Adipose tissue (tissue), 3 donors: ENCODE results near the gene FAM90A1. TPM values are rescaled to one million over a fixed set of nuclear protein-coding genes. Genes with fewer than 3 reads are reported as not detected.
"Not testable (repeated sequence)": the region's sequence is repeated elsewhere in the genome, so short reads cannot be mapped to it uniquely, and the experiment has no call there.

Source experiments
- H3K27ac ChIP-seq: one replicate; pipeline ENCODE4 v1.5.1; 2013; ENCODE audit warnings: low read depth, low read length
- WGBS, 3 donors: extraction: QIAGEN DNeasy Blood & Tissue Kit; methylation state at CpG; one replicate each; pipeline ENCODE4 v1.1.7; 2013; 5-methylcytosine and 5-hydroxymethylcytosine counted together
- polyA plus RNA-seq, 3 donors: library from polyadenylated mRNA; stranded (reverse); fragments of 200-250 nt; gene quantifications; one replicate each; pipeline ENCODE4 v1.2.3, GENCODE V29; 2013
- donor health status: healthy with polysubstance abuse.
- donor health status: Bipolar disorder and iron deficiency.
- donor health status: healthy.

The FAM90A1 gene
- polyA plus RNA-seq, 3 donors, result 0.09 to 0.59 TPM; not detected in 1

DNA sequence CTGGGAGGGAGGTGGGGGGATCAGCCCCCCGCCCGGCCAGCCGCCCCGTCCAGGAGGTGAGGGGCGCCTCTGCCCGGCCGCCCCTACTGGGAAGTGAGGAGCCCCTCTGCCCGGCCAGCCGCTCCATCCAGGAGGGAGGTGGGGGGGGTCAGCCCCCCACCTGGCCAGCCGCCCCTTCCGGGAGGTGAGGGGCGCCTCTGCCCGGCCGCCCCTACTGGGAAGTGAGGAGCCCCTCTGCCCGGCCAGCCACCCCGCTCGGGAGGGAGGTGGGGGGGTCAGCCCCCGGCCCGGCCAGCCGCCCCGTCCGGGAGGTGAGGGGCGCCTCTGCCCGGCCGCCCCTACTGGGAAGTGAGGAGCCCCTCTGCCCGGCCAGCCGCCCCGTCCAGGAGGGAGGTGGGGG, 43.2 kb downstream of the FAM90A1 start:
- WGBS, 3 donors, result 95 to 99% methylated on average over 13 to 18 of the region's 28 CpGs; no CpG with 5 or more reads in 1 of the 3 donors
- H3K27ac ChIP-seq, result not testable (repeated sequence)

- WGBS, 3 donors, result 97 to 99% (median 97%) methylated on average over 16 to 22 of the region's 23 CpGs
These were observed 44.1 kb downstream of the FAM90A1 start for GRCh38 chr12:8183346-8183745.

GRCh38 chr12:8182923-8183322, 44.5 kb downstream of the FAM90A1 start:
- not testable (repeated sequence) for H3K27ac ChIP-seq
- WGBS, 3 donors, result 97 to 99% (median 99%) methylated on average over 7 of the region's 7 CpGs

More at GRCh38 chr12:8183346-8183745, 44.1 kb downstream of the FAM90A1 start:
- not testable (repeated sequence) for H3K27ac ChIP-seq

DNA sequence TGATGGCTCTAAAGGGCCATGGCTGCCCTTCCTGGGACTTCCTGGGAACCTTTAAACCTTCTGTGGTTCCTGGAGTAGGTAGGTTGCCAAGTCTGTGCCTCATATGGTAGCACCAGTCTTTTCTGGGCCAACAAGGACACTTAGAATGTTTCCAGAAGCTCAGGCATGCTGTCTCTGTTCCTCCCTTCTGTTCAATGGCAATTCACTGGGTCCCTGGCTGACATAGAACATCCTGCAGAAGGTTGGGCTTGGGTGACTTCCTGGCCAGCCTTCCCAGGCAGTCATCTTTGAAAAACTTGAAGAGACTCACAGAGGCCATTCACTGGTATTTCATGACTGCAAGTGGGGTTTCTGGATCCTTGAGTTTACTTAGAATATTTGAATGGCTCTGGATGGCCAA, 46.1 kb downstream of the FAM90A1 start:
- H3K27ac ChIP-seq, result not testable (repeated sequence)

GRCh38 chr12:8179989-8180585, 47.3 kb downstream of the FAM90A1 start:
- not testable (repeated sequence) for H3K27ac ChIP-seq
- WGBS, 3 donors, result 0% methylated on average over 41 to 43 of the region's 43 CpGs

DNA sequence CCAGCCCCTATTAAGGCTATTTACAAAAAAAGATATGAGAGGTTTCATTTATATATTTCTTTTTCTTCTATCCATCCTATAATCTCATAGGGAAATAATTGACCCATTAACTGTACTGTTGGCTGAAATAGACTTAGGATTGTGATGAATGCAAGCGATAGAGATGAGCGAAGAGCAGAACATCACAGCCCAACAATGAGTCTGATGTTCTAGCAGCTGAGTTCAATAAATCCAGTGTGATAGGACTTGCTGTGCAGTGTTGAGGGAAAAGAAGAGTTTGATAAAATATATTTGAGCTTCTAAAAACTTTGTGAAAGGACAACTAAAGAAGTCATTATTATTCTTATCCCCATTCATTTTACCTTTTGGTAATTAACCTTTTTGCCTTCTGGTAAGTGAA, 54.5 kb downstream of the FAM90A1 start:
- not testable (repeated sequence) for H3K27ac ChIP-seq
- 89 to 98% (median 90%) methylated on average over 2 of the region's 2 CpGs for WGBS, 3 donors

Other genes starting within 250 kb of the FAM90A1 start
- 1 to 10 TPM; 4.8 to 8.7 (median 7.6) TPM for gene FOXJ2, start 194.9 kb downstream of the FAM90A1 start, polyA plus RNA-seq
- gene C3AR1, start 161.3 kb downstream of the FAM90A1 start, polyA plus RNA-seq, result 10 to 100 TPM in 2 of 3 donors, 1 to 10 TPM in 1; 1.9 to 15.2 (median 14.5) TPM
- gene NECAP1, start 145.3 kb downstream of the FAM90A1 start, polyA plus RNA-seq, result 10 to 100 TPM; 17.8 to 23.8 (median 19.7) TPM
- gene CLEC4A, start 104.0 kb downstream of the FAM90A1 start, polyA plus RNA-seq, result 1 to 10 TPM in 2 of 3 donors, under 1 TPM in 1; 0.89 to 2.8 (median 2.4) TPM
- gene ZNF705A, start 70.6 kb downstream of the FAM90A1 start, polyA plus RNA-seq, result not detected
- under 1 TPM in 1 of 3 donors, not detected in 2; 0.09 TPM for gene CLEC6A, start 228.3 kb upstream of the FAM90A1 start, polyA plus RNA-seq